Neural cell (in vitro differentiated cells): Measurements from ENCODE around the gene VSTM2B. TPM values are rescaled to one million over a fixed set of nuclear protein-coding genes. Genes with fewer than 3 reads are reported as not detected.

ENCODE experiments used
- H2AFZ ChIP-seq: fragments of 200-600, 300-800 bp; sonication (generic), shearing (Covaris generic); 2 replicates; pipeline ENCODE4 v1.6.0; 2014; ENCODE audit warnings: low read depth, mild to moderate bottlenecking, antibody characterized with exemption, low read length, moderate library complexity
- H3F3A ChIP-seq: fragments of 200-600 bp; shearing (Covaris generic); 2 replicates; pipeline ENCODE4 v1.6.1; 2016; ENCODE audit warnings: mild to moderate bottlenecking, moderate library complexity, mixed read lengths, antibody characterized with exemption, low read length; ENCODE audit not compliant: insufficient read depth, poor library complexity, severe bottlenecking
- H3K27ac ChIP-seq: fragments of 200-600, 300-800 bp; sonication (generic), shearing (Covaris generic); 2 replicates; pipeline ENCODE4 v1.5.1; 2014; ENCODE audit warnings: mild to moderate bottlenecking, low read length, moderate library complexity
- H3K27me3 ChIP-seq: fragments of 300-800, 200-600 bp; sonication (generic), shearing (Covaris generic); 2 replicates; pipeline ENCODE4 v1.6.0; 2014; ENCODE audit warnings: mild to moderate bottlenecking, low read depth, low read length, moderate library complexity; ENCODE audit not compliant: insufficient read depth
- H3K36me3 ChIP-seq: fragments of 300-800, 200-600 bp; sonication (generic), shearing (Covaris generic); 2 replicates; pipeline ENCODE4 v1.5.1; 2014; ENCODE audit warnings: mild to moderate bottlenecking, antibody characterized with exemption, low read length, moderate library complexity; ENCODE audit not compliant: insufficient read depth
- H3K4me2 ChIP-seq: fragments of 300-800, 200-600 bp; sonication (generic), shearing (Covaris generic); 2 replicates; pipeline ENCODE4 v1.6.0; 2014; ENCODE audit warnings: mild to moderate bottlenecking, low read length
- H3K4me3 ChIP-seq: fragments of 300-800, 200-600 bp; sonication (generic), shearing (Covaris generic); 2 replicates; pipeline ENCODE4 v1.5.1; 2014; ENCODE audit warnings: mild to moderate bottlenecking, low read length, moderate library complexity
- H3K79me2 ChIP-seq: fragments of 200-600 bp; shearing (Covaris generic); replicated peaks from 2 replicates; pipeline ENCODE4 v1.6.0; 2014; ENCODE audit warnings: mild to moderate bottlenecking, low read length, moderate library complexity; ENCODE audit not compliant: insufficient read depth
- H3K9ac ChIP-seq: fragments of 300-800, 200-600 bp; sonication (generic), shearing (Covaris generic); 2 replicates; pipeline ENCODE4 v1.6.1; 2016; ENCODE audit warnings: mild to moderate bottlenecking, low read length, mixed read lengths
- H3K9me2 ChIP-seq: fragments of 200-600 bp; shearing (Covaris generic); 2 replicates; pipeline ENCODE4 v1.6.1; 2016; ENCODE audit warnings: mild to moderate bottlenecking, low read length, mixed read lengths; ENCODE audit not compliant: insufficient read depth
- H3K9me3 ChIP-seq: fragments of 200-600, 300-800 bp; sonication (generic), shearing (Covaris generic); 2 replicates; pipeline ENCODE4 v1.6.1; 2016; ENCODE audit warnings: mild to moderate bottlenecking, mixed run types, low read length, moderate library complexity, mixed read lengths
- H4K20me1 ChIP-seq: fragments of 200-600 bp; shearing (Covaris generic); 2 replicates; pipeline ENCODE4 v1.6.1; 2016; ENCODE audit warnings: mild to moderate bottlenecking, mixed run types; ENCODE audit not compliant: insufficient read depth
- CTCF ChIP-seq: fragments of 450-650 bp; IDR thresholded peaks from 2 replicates; pipeline ENCODE4 v1.5.1; 2014; ENCODE audit warnings: antibody characterized with exemption, mild to moderate bottlenecking, moderate library complexity; ENCODE audit not compliant: poor library complexity, severe bottlenecking
- EP300 ChIP-seq: fragments of 450-650 bp; conservative IDR thresholded peaks from 2 replicates; pipeline ENCODE4 v1.6.1; 2014; ENCODE audit warnings: antibody characterized with exemption, mild to moderate bottlenecking, moderate library complexity; ENCODE audit not compliant: poor library complexity, severe bottlenecking
- EZH2 ChIP-seq: fragments of 200-600, 300-800 bp; shearing (Covaris generic), sonication (generic); IDR thresholded peaks from 2 replicates; pipeline ENCODE4 v1.6.1; 2014; ENCODE audit warnings: antibody characterized with exemption, low read length, borderline replicate concordance, mild to moderate bottlenecking; ENCODE audit not compliant: insufficient read depth, poor library complexity, severe bottlenecking
- MXI1 ChIP-seq: fragments of 450-650 bp; conservative IDR thresholded peaks from 2 replicates; pipeline ENCODE4 v1.6.1; 2014; ENCODE audit warnings: antibody characterized with exemption, mild to moderate bottlenecking; ENCODE audit not compliant: poor library complexity, severe bottlenecking
- POLR2AphosphoS5 ChIP-seq: IDR thresholded peaks from 2 replicates; pipeline ENCODE4 v1.6.1; 2012
- RAD21 ChIP-seq: fragments of 450-650 bp; conservative IDR thresholded peaks from 2 replicates; pipeline ENCODE4 v1.6.1; 2014; ENCODE audit warnings: antibody characterized with exemption, mild to moderate bottlenecking, moderate library complexity
- REST ChIP-seq: IDR thresholded peaks from 2 replicates; pipeline ENCODE4 v1.6.1; 2012; ENCODE audit warnings: borderline replicate concordance
- SMC3 ChIP-seq: fragments of 450-650 bp; conservative IDR thresholded peaks from 2 replicates; pipeline ENCODE4 v1.6.1; 2014; ENCODE audit warnings: antibody characterized with exemption, mild to moderate bottlenecking, moderate library complexity; ENCODE audit not compliant: poor library complexity
- TAF1 ChIP-seq: IDR thresholded peaks from 2 replicates; pipeline ENCODE4 v1.6.1; 2012; ENCODE audit warnings: low read depth
- polyA plus RNA-seq: library from polyadenylated mRNA; depleted of rRNA; stranded (reverse); fragments of >200 nt; gene quantifications from 2 replicates; pipeline ENCODE4 v1.2.3, GENCODE V29; 2014

VSTM2B gene
- polyA plus RNA-seq, 1 donor from 2014 or later = 24.4 TPM

DNA sequence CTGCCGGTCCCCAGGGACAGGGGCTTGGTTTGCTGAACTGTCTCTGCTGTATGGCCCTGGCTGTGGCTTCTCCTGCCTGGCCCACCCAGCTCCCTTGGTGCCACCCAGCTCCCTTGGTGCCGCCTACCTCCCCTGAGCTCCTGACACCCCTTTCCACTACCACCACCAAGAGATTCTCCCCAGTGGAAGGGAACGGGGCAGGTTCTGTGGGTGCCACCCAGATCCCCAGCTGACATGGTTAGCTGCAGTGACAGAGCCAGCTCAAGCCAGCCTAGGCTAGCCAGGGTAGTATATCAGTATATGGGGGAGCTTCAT is 51.8 kb downstream of the VSTM2B start:
- H4K20me1 ChIP-seq = no peaks in the 10 kb centered on the region
- H3F3A ChIP-seq = no peaks in the 10 kb centered on the region
- H3K9me2 ChIP-seq = no peaks in the 10 kb centered on the region
- no peak overlapping the region for H3K4me2 ChIP-seq
- no peaks in the 10 kb centered on the region for H3K27me3 ChIP-seq
- no peak overlapping the region for H3K4me3 ChIP-seq
- no peak overlapping the region for H2AFZ ChIP-seq
- H3K9ac ChIP-seq = no peak overlapping the region
- no peaks in the 10 kb centered on the region for H3K9me3 ChIP-seq
- H3K36me3 ChIP-seq = no peaks in the 10 kb centered on the region
- H3K27ac ChIP-seq = no peak overlapping the region
- TF ChIP-seq EP300 (no peak), POLR2AphosphoS5 (no peak), EZH2 (no peak), CTCF (no peak), REST (no peak)
- no peaks in the 10 kb centered on the region for H3K79me2 ChIP-seq

GRCh38 chr19:29578349-29578748 is 52.6 kb downstream of the VSTM2B start:
- no peaks in the 10 kb centered on the region for H3K36me3 ChIP-seq
- no peak overlapping the region for H3K4me2 ChIP-seq
- H2AFZ ChIP-seq = no peak overlapping the region
- no peaks in the 10 kb centered on the region for H3K79me2 ChIP-seq
- no peak overlapping the region for H3K9ac ChIP-seq
- no peak overlapping the region for H3K27ac ChIP-seq
- no peaks in the 10 kb centered on the region for H4K20me1 ChIP-seq
- TF ChIP-seq SMC3 (no peak), CTCF (no peak), EZH2 (no peak), EP300 (no peak), RAD21 (no peak), REST (no peak), TAF1 (no peak), MXI1 (no peak), POLR2AphosphoS5 (no peak)
- H3K9me2 ChIP-seq = no peaks in the 10 kb centered on the region
- no peaks in the 10 kb centered on the region for H3K9me3 ChIP-seq
- no peak overlapping the region for H3K4me3 ChIP-seq
- no peaks in the 10 kb centered on the region for H3F3A ChIP-seq
- no peaks in the 10 kb centered on the region for H3K27me3 ChIP-seq
